ENCODE data around the gene ANO2.

ANO2 gene

GRCh38 chr12:5522432-5523335 lies 422.4 kb downstream of the ANO2 start:
- H3K4me3 ChIP-seq (ENCODE audit: low read depth, low read length), result no peak overlapping the region

DNA sequence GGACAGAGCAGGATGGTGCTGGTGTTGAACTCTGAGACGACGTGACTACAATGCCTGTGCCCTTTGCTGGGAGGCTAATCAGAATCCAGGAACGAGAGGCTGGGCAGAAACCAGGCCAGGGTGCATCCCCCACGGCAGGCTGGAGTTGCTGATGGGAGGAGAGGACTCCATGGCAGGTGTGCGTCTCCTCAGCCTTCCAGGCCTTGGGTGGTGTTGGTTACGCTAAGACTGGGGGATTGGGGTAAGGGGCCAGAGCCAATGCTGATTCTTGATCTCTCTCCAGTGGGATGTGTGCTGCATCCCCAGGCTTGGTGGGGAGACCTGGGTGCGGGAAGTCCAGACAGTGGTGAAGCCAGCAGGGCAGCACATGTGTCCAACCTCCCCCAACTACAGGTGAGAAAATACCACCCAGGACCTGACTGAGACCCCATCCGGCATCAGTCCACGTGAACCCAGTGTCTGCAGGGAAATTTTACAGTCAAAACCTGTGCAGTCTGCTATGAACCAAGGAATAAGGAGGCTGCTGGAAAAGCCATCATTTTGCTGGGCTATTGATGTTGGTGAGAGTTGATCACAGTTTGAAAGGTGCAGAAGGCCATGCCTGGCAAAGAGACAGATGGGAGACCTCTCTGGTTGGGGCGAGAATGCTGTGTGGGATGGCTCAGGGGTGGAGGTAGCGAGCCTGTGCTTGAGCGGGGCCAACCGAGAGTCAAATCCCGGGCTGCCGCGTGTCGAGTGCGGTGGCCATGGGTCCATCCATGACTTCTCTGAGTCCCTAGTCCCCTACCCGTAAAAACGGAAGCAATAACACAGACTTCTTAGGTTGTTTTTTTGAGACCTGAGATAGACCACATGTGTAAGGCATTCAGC lies 423.4 kb downstream of the ANO2 start:
- no peak overlapping the region for H3K4me3 ChIP-seq (ENCODE audit: low read depth, low read length)

- H3K4me3 ChIP-seq (ENCODE audit: low read depth, low read length), result no peak overlapping the region
Measured at GRCh38 chr12:5520831-5521230, 424.2 kb downstream of the ANO2 start.

GRCh38 chr12:5520037-5520436 lies 425.0 kb downstream of the ANO2 start:
- H3K4me3 ChIP-seq (ENCODE audit: low read depth, low read length), result no peak overlapping the region

DNA sequence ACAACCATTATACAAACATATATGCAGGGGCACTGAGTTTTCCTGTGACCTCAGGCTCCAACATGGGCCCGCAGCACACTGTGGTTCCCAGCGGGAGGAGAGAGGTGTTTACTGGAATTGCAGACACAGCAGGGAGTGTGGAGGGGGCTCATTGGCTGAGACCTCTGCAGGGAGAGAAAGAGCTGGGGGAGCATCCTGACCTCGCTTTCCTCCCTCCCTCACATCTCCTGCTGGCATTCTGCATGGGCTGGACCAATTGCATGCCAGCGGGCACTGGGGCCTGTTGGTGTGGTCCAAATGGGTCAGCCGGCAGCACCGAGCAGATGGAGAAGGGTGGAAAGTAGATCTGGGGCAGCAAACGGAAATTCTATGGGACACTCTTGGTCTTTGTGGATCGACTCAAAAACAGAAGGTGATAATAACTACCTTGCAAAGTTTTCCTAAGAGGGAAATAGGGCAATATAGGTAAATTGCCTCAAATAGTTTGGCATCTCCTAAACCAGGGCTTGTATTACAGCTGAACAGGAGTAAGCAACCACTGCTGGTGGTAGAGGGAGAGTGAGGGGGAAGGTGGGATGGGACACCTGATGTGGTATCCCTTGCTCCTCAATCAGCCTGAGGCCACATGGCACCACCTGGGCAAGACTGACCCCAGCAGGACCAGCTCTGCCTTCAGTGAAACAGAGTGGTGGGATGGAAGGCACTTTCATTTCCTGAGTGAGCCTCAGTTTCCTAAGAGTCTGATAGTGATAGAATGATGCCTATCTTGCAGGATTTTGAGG lies 426.3 kb downstream of the ANO2 start:
- no peak overlapping the region for H3K4me3 ChIP-seq (ENCODE audit: low read depth, low read length)

- H3K4me3 ChIP-seq (ENCODE audit: low read depth, low read length), result no peak overlapping the region
Measured at GRCh38 chr12:5516371-5517241, 428.5 kb downstream of the ANO2 start.

DNA sequence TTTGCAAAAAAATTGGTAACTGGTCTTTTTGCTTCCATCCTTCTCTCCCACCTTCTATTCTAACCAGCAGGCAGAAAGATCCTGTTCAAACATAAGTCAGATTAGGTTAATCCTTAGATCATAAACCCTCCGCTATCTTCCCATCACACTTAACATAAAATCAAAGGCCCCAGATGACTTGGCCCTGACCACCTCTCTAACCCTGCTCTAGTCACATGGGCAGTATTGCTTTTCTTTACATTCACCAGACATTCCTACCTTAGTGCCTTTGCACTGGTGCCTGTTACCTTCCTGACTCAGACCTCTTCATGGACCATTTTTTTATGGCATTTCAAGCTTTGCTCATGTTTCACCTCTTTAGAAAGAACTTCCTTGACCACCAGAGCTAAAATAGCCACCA lies 429.6 kb downstream of the ANO2 start:
- H3K4me3 ChIP-seq (ENCODE audit: low read depth, low read length), result no peak overlapping the region

DNA sequence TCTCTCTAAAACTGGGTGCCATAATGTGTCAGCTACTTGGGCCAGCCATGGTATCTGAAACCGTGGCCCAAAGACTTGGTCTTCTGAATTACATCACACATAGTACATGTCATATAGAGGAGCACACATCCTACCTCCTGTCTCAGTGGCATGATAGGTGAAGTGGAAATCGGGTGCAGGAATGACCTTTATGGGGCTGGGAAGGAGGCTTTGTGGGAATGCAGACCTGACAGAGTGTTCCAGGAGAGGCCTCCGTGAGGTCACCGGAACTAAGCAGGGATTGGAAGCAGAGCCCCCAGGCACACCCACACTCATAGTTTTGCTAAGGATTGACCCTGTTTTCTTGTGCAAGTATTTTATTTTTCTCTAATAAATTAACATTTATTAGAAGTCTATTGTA lies 430.5 kb downstream of the ANO2 start:
- H3K4me3 ChIP-seq (ENCODE audit: low read depth, low read length), result no peak overlapping the region

DNA sequence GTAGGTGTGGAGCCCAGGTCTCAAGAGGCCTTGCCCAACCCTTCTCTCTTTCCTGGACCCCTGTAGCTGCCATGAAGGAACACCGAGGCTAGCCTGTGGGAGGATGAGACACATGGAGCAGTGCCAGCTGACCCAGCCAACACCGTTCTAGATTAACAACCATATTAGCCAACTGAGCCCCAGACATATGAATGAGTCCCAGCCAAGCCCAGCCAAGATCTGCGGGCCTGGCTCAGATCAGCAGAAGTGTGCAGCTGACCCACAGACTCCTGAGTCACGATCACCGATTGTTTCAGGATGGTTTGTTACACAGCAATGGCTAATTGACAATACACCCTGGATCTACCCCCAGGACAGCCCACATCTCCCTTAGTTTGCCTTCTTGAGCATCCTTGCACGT lies 431.0 kb downstream of the ANO2 start:
- no peak overlapping the region for H3K4me3 ChIP-seq (ENCODE audit: low read depth, low read length)

GRCh38 chr12:5513406-5513805 lies 431.7 kb downstream of the ANO2 start:
- no peak overlapping the region for H3K4me3 ChIP-seq (ENCODE audit: low read depth, low read length)
